Mucosa of descending colon (tissue), 3 donors: Measurements from ENCODE around the gene TMEM178A. TPM values are rescaled to one million over a fixed set of nuclear protein-coding genes. Genes with fewer than 3 reads are reported as not detected.

ENCODE experiments used
- ATAC-seq: fragments of 200-7000 bp; cut with Tn5 transposase; one replicate; pipeline ENCODE4 v1.9.1; 2020; ENCODE audit warnings: mild to moderate bottlenecking, moderate library complexity
- DNase-seq, 3 donors: peaks; one replicate each; pipeline ENCODE4 v3.0.0-alpha.2; 2020
- H3K36me3 ChIP-seq: fragments of 200-600 bp; one replicate; pipeline ENCODE4 v1.8.0; 2021; ENCODE audit warnings: low read depth, mild to moderate bottlenecking
- H3K4me1 ChIP-seq: fragments of 200-600 bp; one replicate; pipeline ENCODE4 v1.8.0; 2021; ENCODE audit warnings: low read depth, mild to moderate bottlenecking
- H3K4me3 ChIP-seq: fragments of 200-600 bp; one replicate; pipeline ENCODE4 v1.8.0; 2021; ENCODE audit warnings: mild to moderate bottlenecking
- H3K9me3 ChIP-seq: fragments of 200-600 bp; one replicate; pipeline ENCODE4 v1.8.0; 2021; ENCODE audit warnings: mild to moderate bottlenecking
- intact Hi-C, 2 donors: fragments of 100-400 bp; cut with DNase I in 1 of 2; cut with micrococcal nuclease in 1 of 2; formaldehyde crosslinking; loops; one replicate each; pipeline versions ENCODE4 v1.11.0 to v1.11.1; 2022; cut with DNase I, micrococcal nuclease
- total RNA-seq, 3 donors: library from RNA; stranded (reverse); fragmentation: NEBNext Ultra II Directional in 2 of 3; extraction: Animal tissue kit (Norgen Biotek cat#: 25700) in 2 of 3; gene quantifications; one replicate each; pipeline versions ENCODE4 v1.2.1 to v1.2.4, GENCODE V29; 2021 to 2023
- TF ChIP-seq, protein P1 (sequence below): fragments of 200-600 bp; IDR thresholded peaks from one replicate; pipeline ENCODE4 v1.8.0; 2022; ENCODE audit warnings: antibody characterized with exemption, mild to moderate bottlenecking
- donor health status: DM: no; HTN: no; CAD: no; lungs with moderate emphysema.
- donor health status: DM: no; HTN: no; CAD: no.
- donor health status: DM: no; HTN: yes; CAD: no.

The TMEM178A gene
- total RNA-seq, 3 donors from 2014 or later, result 1.0 to 3.9 (median 1.2) TPM

DNA sequence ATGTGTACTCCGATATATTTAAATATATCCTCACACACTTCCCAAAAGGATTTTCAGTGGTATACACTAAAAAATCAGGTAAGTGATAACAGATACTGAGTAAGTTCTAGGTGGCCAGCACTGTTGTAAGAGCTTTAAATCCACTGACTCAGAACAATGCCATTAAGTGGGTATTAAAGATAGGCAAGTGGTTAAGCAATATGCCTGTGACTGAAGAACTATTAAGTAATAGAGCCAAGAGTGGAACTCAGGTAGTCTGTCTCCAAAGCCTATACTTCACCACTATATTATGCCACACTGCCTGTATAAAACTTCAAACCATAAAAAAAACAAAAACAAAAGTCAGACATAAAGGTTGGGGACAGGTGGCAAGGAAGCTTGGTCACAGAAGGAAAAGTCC lies 76.2 kb downstream of the TMEM178A start:
- Histone ChIP-seq H3K4me1 (no peaks in the 10 kb centered on the region), H3K4me3 (no peak overlapping the region), H3K36me3 (no peaks in the 10 kb centered on the region), H3K9me3 (no peaks in the 10 kb centered on the region)
- intact Hi-C loops, result no loop called here
- TF ChIP-seq, protein P1, sequence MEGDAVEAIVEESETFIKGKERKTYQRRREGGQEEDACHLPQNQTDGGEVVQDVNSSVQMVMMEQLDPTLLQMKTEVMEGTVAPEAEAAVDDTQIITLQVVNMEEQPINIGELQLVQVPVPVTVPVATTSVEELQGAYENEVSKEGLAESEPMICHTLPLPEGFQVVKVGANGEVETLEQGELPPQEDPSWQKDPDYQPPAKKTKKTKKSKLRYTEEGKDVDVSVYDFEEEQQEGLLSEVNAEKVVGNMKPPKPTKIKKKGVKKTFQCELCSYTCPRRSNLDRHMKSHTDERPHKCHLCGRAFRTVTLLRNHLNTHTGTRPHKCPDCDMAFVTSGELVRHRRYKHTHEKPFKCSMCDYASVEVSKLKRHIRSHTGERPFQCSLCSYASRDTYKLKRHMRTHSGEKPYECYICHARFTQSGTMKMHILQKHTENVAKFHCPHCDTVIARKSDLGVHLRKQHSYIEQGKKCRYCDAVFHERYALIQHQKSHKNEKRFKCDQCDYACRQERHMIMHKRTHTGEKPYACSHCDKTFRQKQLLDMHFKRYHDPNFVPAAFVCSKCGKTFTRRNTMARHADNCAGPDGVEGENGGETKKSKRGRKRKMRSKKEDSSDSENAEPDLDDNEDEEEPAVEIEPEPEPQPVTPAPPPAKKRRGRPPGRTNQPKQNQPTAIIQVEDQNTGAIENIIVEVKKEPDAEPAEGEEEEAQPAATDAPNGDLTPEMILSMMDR, result no peak
- no peak for DNase-seq
- no peak for ATAC-seq

DNA sequence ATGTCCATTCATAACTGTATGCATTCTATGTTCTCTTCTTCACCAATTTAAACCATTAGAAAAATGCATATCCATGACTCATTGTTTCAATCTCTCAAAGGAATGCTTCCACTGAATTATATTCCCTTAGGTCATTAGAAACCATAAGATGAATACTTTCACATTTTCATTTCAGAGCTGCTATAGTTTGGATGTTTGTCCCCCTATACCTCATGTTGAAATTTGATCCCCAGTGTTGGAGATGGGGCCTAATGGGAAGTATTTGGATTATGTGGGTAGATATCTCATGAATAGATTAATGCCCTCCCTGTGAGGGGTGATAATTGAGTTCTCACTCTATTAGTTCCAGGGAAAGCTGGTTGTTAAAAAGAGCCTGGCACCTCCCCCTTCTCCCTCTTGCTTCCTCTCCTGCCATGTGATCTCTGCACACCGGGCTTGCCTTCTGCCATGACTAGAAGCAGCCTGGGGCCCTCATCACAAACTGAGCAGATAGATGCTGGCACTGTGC lies 77.6 kb downstream of the TMEM178A start:
- ATAC-seq, result no peak
- DNase-seq, result no peak
- TF ChIP-seq, protein P1, result no peak
- intact Hi-C loops, result no loop called here
- H3K4me3 ChIP-seq, result no peak overlapping the region
- H3K4me1 ChIP-seq, result no peaks in the 10 kb centered on the region
- H3K36me3 ChIP-seq, result no peaks in the 10 kb centered on the region
- H3K9me3 ChIP-seq, result no peaks in the 10 kb centered on the region

DNA sequence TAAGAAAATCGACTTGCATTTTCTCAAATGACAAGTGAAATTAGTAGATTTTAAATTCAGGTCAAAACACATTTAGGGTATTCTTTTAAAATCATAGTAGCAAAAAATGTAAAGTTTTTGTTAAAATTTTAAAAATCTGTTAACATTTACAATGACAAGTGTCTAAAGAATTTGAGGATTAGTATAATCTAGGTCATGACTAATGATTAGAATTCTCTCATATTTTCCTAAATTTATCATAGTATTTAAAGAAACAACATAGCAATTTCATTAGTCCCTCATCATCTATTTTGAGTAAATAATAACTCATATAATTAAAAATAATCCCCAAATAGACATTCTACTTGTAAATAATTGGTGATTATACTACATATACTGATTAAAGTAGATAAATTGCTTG lies 89.7 kb downstream of the TMEM178A start:
- ATAC-seq, result no peak
- no peaks in the 10 kb centered on the region for H3K4me1 ChIP-seq
- intact Hi-C loops, result no loop called here
- no peak overlapping the region for H3K4me3 ChIP-seq
- TF ChIP-seq, protein P1, result no peak
- H3K9me3 ChIP-seq, result no peaks in the 10 kb centered on the region
- H3K36me3 ChIP-seq, result no peaks in the 10 kb centered on the region
- no peak for DNase-seq

DNA sequence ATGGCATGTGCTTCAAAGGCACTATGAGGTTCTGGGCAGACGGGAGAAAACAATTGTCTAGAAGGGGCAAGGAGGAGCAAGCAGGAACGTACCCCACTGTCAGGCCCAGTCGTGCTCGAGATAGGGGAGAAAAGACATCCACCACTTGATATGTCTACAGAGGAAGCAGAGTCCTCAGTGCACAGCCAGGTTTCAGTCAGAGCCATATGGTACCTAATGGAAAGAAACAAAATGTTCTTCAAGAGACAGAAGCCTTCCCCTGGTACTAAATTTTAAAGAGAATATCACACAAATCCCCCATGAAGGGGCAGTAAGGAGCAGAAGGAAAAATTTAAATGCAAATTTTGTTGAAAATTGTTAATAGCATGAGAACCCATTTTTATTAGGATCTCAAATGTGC lies 91.4 kb downstream of the TMEM178A start:
- ATAC-seq (no peak), DNase-seq (no peak)
- H3K4me1 ChIP-seq, result no peaks in the 10 kb centered on the region
- TF ChIP-seq, protein P1, result no peak
- no peaks in the 10 kb centered on the region for H3K9me3 ChIP-seq
- H3K4me3 ChIP-seq, result no peak overlapping the region
- H3K36me3 ChIP-seq, result no peaks in the 10 kb centered on the region
- intact Hi-C loops, result no loop called here

DNA sequence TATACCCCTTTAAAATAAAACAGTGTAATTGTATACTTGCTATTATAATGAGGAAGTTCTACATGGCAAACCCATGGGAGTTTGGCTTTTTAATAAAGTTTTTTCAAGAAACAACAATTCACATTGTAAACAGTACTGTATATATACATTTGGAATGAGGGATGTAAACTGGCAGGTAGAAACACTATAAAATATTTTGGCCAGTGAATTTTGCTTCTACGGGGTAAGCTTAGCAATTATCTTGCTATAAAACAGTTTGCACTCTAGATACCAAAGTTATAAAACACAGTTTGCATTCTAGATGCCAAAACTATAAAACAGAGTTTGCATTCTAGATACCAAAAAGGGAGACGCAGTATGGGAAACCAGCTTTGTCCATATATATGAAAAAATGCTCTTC lies 96.7 kb downstream of the TMEM178A start:
- no peaks in the 10 kb centered on the region for H3K4me1 ChIP-seq
- TF ChIP-seq, protein P1, result no peak
- ATAC-seq (peak; percentile 86), DNase-seq (no peak)
- no peak overlapping the region for H3K4me3 ChIP-seq
- no peaks in the 10 kb centered on the region for H3K9me3 ChIP-seq
- no peaks in the 10 kb centered on the region for H3K36me3 ChIP-seq
- intact Hi-C loops, result no loop called here

Other genes starting within 250 kb of the TMEM178A start
- gene MAP4K3, start 228.6 kb upstream of the TMEM178A start, total RNA-seq, result 10 to 100 TPM; 32.7 to 50.4 (median 39.9) TPM
- gene THUMPD2, start 113.3 kb downstream of the TMEM178A start, total RNA-seq, result 10 to 100 TPM in 1 of 3 donors, 1 to 10 TPM in 2; 8.4 to 11.4 (median 8.7) TPM